ENCODE measurements around the gene DMD.

GRCh38 chrX:31483336-31483735, 1728.0 kb downstream of the DMD start:
- TF ChIP-seq EZH2 (IDR thresholded peaks at IDR 0.05; ENCODE audit: insufficient read depth, poor library complexity, severe bottlenecking) (no peak), EZH2phosphoT487 (IDR thresholded peaks at IDR 0.05; ENCODE audit: insufficient read depth, low read depth) (no peak)

Measured in GM23248 (cell line).